Gastroesophageal sphincter (tissue), 4 donors: ENCODE measurements around the gene CACNA2D3. TPM values are rescaled to one million over a fixed set of nuclear protein-coding genes. Genes with fewer than 3 reads are reported as not detected.

Experiments
- ATAC-seq: fragments of 150-250 bp; one replicate; pipeline ENCODE4 v1.9.1; 2016; ENCODE audit warnings: mild to moderate bottlenecking, moderate library complexity
- H3K27ac ChIP-seq, 4 donors: fragments of 200-600 bp; sonication (generic) in 3 of 4; 1 replicate in 3 of 4; 2 replicates in 1 of 4; pipeline ENCODE4 v1.5.1; 2016 to 2019
- H3K27me3 ChIP-seq: fragments of 200-600 bp; sonication (generic); one replicate; pipeline ENCODE4 v1.5.1; 2019
- H3K36me3 ChIP-seq, 2 donors: fragments of 200-600 bp; sonication (generic); one replicate each; pipeline ENCODE4 v1.5.1; 2019; ENCODE audit warnings: control low read depth in 1 of 2
- H3K4me1 ChIP-seq, 3 donors: fragments of 200-600 bp; sonication (generic); 1 replicate in 2 of 3; 2 replicates in 1 of 3; pipeline ENCODE4 v1.5.1; 2016 to 2019; ENCODE audit warnings: control low read depth in 2 of 3
- H3K4me3 ChIP-seq, 2 donors: fragments of 200-600 bp; sonication (generic); one replicate each; pipeline ENCODE4 v1.5.1; 2019; ENCODE audit warnings: mild to moderate bottlenecking in 1 of 2, moderate library complexity in 1 of 2
- H3K9me3 ChIP-seq, 3 donors: fragments of 200-600 bp; sonication (generic); one replicate each; pipeline ENCODE4 v1.5.1; 2017 to 2019; ENCODE audit warnings: control low read depth in 2 of 3
- CTCF ChIP-seq, 4 experiments: fragments of 200-600 bp in 2 of 4; fragments of 450-650 bp in 2 of 4; sonication (generic) in 1 of 4; IDR thresholded peaks; one replicate each; pipeline ENCODE4 v1.5.1; 2017 to 2019; ENCODE audit warnings: antibody characterized with exemption in 4 of 4, mild to moderate bottlenecking in 2 of 4, moderate library complexity in 2 of 4
- EP300 ChIP-seq: sonication (generic); formaldehyde crosslinking; IDR thresholded peaks from one replicate; pipeline ENCODE4 v1.6.1; 2017; ENCODE audit warnings: antibody characterized with exemption, mild to moderate bottlenecking
- POLR2A ChIP-seq, 2 donors: fragments of 450-650 bp; IDR thresholded peaks; one replicate each; pipeline ENCODE4 v1.6.1; 2017; ENCODE audit warnings: antibody characterized with exemption in 2 of 2, mild to moderate bottlenecking in 2 of 2, moderate library complexity in 1 of 2
- POLR2AphosphoS5 ChIP-seq: sonication (generic); formaldehyde crosslinking; IDR thresholded peaks from one replicate; pipeline ENCODE4 v1.6.1; 2017; ENCODE audit warnings: antibody characterized with exemption
- WGBS, 2 donors: methylation state at CpG; one replicate each; pipeline ENCODE4 v1.1.5; 2018; ENCODE audit warnings: low coverage in 1 of 2; 5-methylcytosine and 5-hydroxymethylcytosine counted together
- total RNA-seq, 4 donors: library from RNA; depleted of rRNA; stranded (reverse); fragments of >200 nt; gene quantifications; one replicate each; pipeline ENCODE4 v1.1.0, GENCODE V29; 2016

CACNA2D3 gene
- total RNA-seq, 4 donors from 2014 or later = 0.94 to 6.5 (median 3.5) TPM

- Histone ChIP-seq H3K27ac (no peak overlapping the region), H3K36me3 (no peaks in the 10 kb centered on the region), H3K27me3 (no peaks in the 10 kb centered on the region), H3K4me3 (no peak overlapping the region), H3K9me3 (no peaks in the 10 kb centered on the region), H3K4me1 (peaks cover 0 to 16% (median 6%) of the 10 kb centered on the region in 3 donors)
- TF ChIP-seq POLR2A (IDR thresholded peaks at IDR 0.05) (no peak), CTCF (IDR thresholded peaks at IDR 0.05) (no peak), POLR2AphosphoS5 (no peak), EP300 (no peak)
- WGBS, 2 donors = 67 to 90% methylated on average over 3 to 4 of the region's 4 CpGs
- no peak for ATAC-seq
Observed at GRCh38 chr3:54349691-54350090, 227.3 kb downstream of the CACNA2D3 start.

DNA sequence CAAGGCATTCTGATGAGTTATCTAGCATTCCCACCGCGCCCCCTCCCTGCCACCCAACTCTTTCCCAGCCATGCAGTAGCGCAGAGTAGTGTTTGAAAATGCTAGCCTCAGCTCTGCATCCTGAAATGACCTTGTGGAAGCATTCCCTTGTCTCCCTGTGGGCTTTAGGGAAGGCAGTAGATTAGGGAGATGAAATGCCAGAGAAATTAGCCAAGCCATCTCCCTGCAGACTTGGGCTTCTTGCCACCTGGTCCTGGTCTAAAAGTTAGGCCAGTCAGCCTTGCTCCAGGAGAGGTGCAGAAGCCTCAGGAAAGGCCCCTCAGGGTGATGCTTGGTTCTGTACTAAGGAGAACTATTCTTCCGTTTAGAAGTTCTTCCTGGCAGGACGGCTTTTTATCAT, 231.2 kb downstream of the CACNA2D3 start:
- no peak overlapping the region for H3K27ac ChIP-seq

GRCh38 chr3:54353946-54354345, 231.6 kb downstream of the CACNA2D3 start:
- 12% methylated on average over 3 of the region's 5 CpGs; no CpG with 5 or more reads in 1 of the 2 donors for WGBS, 2 donors
- Histone ChIP-seq H3K9me3 (no peaks in the 10 kb centered on the region), H3K27ac (no peak overlapping the region), H3K4me3 (no peak overlapping the region), H3K4me1 (peaks cover 2 to 41% (median 6%) of the 10 kb centered on the region in 3 donors), H3K36me3 (no peaks in the 10 kb centered on the region), H3K27me3 (no peaks in the 10 kb centered on the region)
- no peak for ATAC-seq
- TF ChIP-seq CTCF (IDR thresholded peaks at IDR 0.05) = no peak
- no peak for TF ChIP-seq POLR2A (IDR thresholded peaks at IDR 0.05)
- no peak for TF ChIP-seq POLR2AphosphoS5
- no peak for TF ChIP-seq EP300

More for the DNA sequence above, 231.2 kb downstream of the CACNA2D3 start:
- H3K4me1 ChIP-seq = peaks cover 2 to 39% (median 6%) of the 10 kb centered on the region in 3 donors
- no peaks in the 10 kb centered on the region for H3K36me3 ChIP-seq
- no peak for ATAC-seq
- H3K4me3 ChIP-seq = no peak overlapping the region
- no peaks in the 10 kb centered on the region for H3K27me3 ChIP-seq
- TF ChIP-seq POLR2A (IDR thresholded peaks at IDR 0.05) (no peak), POLR2AphosphoS5 (no peak), CTCF (IDR thresholded peaks at IDR 0.05) (no peak), EP300 (no peak)
- 28 to 73% methylated on average over 3 of the region's 5 CpGs for WGBS, 2 donors
- H3K9me3 ChIP-seq = no peaks in the 10 kb centered on the region

DNA sequence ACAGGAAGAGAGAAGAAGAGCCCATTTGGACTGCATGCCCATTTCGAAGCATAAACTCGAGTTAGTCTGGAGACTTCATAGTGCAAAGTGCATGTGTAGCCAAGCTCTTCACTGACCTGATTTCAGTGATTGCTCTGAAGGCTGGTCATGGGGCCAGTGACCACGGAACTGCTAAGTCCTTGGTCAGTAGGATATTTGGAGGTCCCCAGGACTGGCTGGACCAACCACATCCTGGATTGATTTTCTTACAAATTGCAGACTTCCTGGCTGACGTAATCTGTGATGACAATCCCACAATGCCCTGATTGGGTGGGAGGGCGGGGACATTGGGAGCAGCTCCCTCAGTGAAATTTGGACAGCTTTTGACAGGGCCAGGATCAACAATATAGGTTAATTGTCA, 233.4 kb downstream of the CACNA2D3 start:
- Histone ChIP-seq H3K27me3 (no peaks in the 10 kb centered on the region), H3K9me3 (no peaks in the 10 kb centered on the region), H3K36me3 (no peaks in the 10 kb centered on the region), H3K4me1 (peaks cover 2 to 45% (median 6%) of the 10 kb centered on the region in 3 donors), H3K4me3 (no peak overlapping the region), H3K27ac (peak overlapping the region in 1 of 4 donors; percentile 18)
- 80 to 81% methylated on average over 2 to 3 of the region's 5 CpGs for WGBS, 2 donors
- no peak for TF ChIP-seq POLR2AphosphoS5
- no peak for TF ChIP-seq EP300
- no peak for TF ChIP-seq CTCF (IDR thresholded peaks at IDR 0.05)
- TF ChIP-seq POLR2A (IDR thresholded peaks at IDR 0.05) = no peak
- ATAC-seq = no peak

- peaks cover 2 to 45% (median 6%) of the 10 kb centered on the region in 3 donors for H3K4me1 ChIP-seq
- H3K27ac ChIP-seq = peak overlapping the region in 2 of 4 donors; percentile 18 to 36
- H3K27me3 ChIP-seq = no peaks in the 10 kb centered on the region
- no peaks in the 10 kb centered on the region for H3K9me3 ChIP-seq
- peak; percentile 21 for ATAC-seq
- no peak overlapping the region for H3K4me3 ChIP-seq
- H3K36me3 ChIP-seq = no peaks in the 10 kb centered on the region
- WGBS, 2 donors = 18 to 27% methylated on average over 5 to 6 of the region's 6 CpGs
- no peak for TF ChIP-seq EP300
- no peak for TF ChIP-seq POLR2A (IDR thresholded peaks at IDR 0.05)
- TF ChIP-seq CTCF (IDR thresholded peaks at IDR 0.05) = no peak
- TF ChIP-seq POLR2AphosphoS5 = peak; percentile 66
Observed at GRCh38 chr3:54356261-54357045, 234.1 kb downstream of the CACNA2D3 start.
